NCI-H2196 treated with DMSO at 0.1 percent for 48 hours (cell line): ENCODE results near the gene FSTL4.

Experiments used
- DNase-seq: peaks from one replicate; lab custom pipeline; 2025; ENCODE audit not compliant: unreplicated experiment; lab: John Stamatoyannopoulos, UW

Gene FSTL4

DNA sequence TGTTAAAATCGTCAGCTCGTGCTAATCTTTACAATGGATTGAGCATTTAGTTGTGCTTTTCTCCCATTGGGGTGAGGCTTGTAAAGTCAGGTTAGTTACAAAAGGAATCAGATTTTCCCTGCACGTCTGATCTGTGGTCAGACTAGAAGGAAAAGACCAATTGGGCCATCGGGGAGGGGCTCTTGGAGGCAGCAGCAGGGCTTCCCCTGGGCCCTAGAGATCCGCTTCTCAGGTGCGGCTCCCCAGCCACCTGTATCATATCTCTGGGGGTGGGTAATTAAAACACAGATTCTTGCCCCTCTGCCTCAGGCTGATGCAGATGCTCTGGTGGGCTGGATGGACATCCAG lies 360.2 kb downstream of the FSTL4 start:
- DNase-seq: peak; percentile 10

DNA sequence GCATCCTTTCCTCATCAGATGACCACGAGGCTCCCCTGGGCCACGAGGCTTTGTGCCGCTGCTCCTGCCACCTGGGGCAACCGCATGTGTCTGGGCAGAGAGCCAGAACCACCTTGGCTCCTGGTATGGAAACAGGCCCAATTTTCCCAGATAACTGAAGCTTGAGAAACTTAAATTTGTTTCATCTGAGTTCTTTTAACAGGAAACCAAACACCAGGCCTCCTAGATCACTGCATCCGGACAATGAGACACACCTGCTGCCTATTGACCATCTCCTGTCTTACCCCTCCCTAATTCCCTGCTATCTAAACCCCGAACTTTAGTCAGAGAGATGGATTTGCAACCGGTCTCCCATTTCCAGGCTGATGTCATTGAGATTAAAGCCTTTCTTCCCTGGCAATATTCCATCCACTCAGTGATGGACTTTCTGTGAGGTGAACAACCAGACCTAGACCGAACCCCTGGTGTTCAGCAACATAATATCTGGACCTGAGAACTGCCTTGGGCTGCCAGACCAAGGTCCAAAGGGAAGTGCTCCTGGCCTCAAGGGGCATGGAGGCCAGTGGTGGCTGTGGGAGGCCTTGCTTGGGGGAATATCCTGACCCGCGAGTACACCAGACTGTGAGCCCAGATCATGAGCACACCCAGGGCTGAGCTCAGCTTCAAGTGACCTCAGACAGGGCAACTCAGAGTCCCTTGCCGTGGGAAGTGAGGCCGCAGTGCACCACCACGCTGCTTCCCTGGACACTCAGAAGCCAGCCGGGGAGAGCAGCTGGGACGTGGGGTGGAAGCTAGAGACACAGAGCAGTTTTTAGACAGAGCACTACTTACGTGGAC lies 360.8 kb downstream of the FSTL4 start:
- DNase-seq: peak; percentile 90

DNA sequence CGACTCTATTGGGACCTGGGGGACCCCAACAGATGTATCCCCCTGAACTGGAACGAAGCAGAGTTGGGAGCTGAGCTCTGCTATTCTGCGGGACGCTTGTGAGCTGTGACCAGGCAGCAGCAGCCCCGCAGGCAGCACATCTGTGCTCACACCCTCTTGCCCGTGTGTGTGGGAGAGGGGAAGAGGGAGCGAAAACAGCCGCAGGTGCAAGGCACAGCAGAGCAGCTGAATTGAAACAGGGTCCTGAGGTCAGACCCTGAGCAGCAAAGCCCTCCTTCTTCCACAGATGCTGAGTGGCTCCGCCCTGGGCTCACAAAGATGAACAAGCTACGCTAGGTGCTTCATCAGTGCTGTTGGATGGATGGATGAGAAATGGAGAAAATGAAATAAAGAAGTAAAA lies 361.8 kb downstream of the FSTL4 start:
- DNase-seq: no peak

DNA sequence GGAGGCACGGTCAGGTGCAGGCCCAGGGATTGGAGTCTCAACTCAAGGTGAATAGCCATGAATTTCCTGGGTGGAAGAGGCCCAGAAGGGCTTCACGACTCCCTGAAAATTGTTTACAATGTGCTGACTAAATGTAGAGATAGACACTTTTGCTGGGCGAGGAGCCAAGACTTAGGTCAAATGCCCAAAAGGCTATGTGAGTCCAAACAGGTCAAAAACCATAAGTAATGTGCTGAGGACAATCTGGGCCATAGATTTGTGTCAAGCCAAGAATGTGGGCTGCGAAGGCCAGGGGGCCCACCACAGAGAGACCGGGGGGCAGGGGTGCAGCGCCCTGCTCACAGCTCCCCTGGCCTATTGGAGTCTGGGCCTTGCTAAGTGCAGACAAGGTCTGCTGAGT lies 362.7 kb downstream of the FSTL4 start:
- no peak for DNase-seq

DNA sequence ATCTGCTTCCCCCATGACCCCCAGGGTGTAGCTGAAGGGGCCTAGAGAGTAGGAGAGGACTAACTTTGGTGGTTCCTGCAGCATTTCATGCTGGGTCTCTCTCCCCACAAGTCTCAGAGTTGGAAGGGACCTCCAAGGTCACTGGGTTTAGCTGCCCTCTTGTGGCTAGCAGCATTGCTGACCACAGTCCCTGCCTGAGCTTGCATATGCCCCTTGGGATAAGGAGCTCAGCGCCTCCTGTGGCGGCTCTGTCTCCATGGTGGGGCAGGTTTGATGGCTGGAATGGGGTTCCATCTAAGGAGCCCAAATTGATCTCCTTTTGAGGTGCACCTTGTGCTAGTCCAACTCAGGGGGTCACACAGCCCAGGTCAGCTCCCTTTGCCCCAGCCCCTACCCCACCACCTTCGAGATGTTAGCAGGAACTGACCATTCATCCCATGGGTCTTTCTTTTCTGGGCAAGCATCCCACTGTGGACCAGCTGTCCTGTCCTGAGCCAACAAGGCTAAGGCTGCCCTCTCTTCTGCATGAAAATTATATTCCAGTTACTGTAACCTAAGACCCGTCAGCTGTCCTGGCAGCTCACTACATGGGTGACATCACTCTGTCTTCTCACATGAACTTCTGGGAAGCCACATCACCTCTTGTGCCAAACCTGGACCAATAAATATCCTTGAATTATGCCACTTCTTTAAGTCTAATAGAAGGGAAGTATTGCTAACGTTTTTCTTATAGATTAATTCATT lies 364.3 kb downstream of the FSTL4 start:
- DNase-seq: peak; percentile 90

DNA sequence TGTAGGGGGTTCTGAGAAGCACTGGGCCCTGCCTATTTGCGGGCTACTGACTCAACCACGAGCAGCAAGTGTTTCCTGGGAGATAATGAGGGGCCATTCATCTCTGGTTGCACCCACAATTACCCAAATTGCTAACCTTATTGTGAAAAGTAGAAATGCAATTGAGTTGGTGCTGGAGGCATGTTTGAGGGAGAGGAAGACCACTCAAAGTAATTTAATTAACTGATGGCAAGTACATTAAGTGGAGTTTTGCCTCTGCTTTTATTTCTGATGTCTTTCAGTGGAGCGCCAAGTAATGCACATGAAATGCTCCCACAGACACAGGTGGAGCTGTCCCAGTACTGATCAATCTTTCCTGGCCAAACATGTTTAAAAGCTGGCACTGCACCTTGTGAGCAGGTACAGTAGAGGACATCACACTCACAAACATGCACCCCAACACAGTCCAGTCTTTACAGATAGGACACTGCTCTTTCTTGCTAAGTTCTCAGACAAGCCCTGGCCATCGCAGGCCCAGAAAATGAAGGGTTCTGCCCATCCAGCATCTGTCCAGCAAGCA lies 365.1 kb downstream of the FSTL4 start:
- DNase-seq: no peak

DNA sequence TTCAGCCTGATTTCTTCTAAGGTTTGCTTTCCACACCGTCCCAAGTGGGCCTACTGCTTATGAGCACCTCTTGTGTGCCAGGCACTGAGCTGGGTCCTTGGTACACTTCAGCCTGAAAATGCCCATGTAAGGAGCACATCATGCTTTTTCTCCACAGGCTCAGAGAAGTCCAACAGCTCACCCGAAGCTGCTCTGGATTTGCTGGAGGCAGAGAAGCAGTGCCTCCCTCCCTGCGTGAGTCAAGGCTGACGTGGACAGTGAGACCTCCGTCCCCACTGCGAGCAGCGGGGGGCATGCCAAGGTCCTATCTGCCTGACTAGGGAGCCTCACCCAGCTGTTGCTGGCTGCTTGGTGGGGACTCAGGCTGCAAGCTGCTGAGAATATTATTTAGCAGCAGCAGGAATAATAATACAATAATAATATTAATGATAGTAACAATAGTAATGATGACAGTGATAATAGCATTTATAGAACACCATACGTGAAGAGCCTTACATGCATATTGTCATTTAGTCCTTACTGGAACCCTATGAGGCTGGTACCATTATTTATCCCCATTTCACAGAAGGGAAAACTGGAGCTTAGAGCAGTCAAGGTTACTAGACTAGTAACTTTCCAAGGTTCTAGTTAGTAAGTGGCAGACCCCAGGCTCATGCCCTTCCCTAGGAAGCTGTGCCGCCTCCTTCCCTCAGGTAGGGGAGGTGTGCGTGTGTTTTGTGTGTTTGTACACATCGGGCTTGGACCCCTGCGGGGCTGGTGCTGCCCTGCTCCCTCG lies 365.8 kb downstream of the FSTL4 start:
- DNase-seq: no peak

DNA sequence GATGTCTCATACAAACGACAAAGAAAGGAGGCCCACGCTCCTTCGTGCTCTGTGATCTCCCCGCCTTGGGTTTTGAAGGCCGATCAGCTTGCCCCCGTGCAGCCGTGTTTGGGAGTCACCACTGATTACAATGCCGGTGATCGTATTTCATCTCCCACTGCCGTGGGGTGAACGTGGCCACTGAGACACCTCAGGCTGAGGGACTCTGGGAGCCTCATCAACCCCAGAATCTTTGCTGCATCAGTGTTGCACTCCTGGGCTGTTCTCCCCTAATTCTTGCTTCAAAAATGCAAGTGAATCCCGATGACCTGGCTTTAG lies 366.3 kb downstream of the FSTL4 start:
- no peak for DNase-seq

DNA sequence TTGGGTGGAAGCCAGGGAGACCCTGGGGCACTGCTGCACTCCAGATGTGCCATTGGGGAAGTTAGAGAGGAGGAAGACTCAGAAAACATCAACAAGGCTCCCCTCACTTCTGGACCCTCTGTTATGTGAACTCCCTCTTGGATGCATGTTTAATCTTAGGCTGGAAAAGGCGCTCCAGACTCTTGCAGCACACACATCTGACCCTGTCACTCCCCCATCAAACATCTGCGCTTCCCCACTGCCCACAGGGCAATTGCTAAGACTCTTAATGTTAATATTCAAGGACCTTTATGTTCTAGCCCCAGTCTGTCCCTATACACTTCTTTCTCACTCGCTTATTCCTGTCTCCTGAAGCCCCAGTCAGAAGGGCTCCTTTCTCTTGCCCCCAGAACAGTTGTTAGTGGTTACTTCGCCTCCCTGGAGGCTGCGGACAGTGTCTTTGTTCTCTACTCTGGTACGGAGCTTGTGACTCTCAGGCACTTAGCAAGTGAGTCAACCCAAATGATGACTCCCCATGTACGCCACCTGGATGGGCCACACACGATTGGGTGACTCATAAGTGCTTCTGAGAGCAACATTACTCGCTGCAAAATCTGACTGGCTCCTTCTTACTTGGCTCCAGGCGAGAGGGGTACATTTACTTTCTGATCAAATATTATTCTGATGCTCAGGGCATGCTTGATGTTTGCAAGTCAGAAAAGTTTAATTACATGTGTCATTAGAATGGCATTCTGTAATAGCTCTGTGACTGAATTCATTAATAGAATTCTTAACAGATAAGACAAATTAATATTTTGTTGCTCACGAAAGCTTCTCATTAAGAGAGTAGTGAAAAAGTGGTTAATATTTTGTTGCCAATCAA lies 366.9 kb downstream of the FSTL4 start:
- DNase-seq: peak; percentile 59

DNA sequence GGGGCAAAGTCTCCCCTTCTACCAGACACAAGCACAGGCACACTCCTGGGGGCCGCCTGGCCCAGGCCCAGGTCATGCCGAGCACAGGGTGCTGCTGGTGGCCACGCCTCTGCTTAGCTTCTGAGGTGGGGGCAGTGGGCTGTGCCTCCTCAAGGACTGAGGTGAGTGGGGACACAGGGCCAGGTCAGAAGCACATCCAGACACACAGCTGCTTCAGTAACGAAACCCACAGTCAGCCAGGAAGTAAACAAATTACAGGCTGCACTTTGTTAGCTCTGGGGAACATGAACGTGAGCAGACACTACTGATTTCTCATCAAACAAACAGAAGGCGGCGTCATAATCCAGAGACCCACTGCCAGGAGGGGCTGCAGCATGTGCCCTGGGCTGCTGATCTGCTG lies 368.1 kb downstream of the FSTL4 start:
- peak; percentile 83 for DNase-seq

DNA sequence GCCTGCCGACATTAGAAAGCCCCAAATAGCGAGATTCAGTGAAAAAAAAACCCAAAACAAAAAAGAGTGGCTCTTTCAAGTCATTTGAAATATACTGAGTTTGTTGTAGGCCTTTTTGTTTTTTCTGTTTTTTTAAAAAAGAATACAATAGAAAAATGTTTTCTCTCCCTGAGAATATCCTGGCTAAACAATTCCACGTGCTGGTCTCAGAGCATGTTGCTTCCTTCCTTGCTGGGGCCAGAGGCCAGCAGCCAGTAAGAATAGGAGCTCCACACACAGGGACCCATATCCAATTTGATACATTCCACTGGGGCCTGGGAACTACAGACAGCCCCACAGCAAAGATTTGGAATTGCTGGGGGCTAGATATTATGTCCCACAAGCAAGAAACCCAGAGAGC lies 369.1 kb downstream of the FSTL4 start:
- DNase-seq: no peak

DNA sequence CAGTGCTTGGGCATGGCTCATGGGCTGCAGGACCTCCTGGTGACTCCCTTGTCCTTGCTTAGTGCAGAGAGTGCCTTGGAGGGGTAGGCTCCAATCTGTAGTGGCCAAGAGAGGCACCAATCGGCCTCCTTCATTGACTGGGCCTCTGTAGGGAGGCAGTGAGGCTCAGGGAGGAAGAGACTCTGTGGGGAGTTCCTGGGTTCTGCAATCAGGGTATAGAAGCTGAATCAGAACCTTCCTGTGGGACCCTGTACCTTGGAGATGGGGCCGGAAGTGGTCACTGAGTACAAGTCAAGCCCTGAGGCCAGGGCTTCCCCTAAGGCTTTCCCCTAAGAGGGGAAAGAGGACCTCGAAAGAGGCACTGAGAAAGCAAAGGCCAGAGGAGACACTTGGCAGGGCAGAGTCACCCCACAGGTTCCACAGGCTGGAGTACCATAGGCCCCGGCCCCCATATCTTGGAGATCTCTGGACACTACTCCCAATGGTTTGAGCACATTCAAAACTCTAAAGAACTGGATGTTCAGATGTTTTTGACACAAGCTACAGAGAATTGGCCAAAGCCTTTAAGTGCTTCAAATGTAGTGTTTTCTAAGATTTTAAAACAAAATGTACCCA lies 370.0 kb downstream of the FSTL4 start:
- no peak for DNase-seq

DNA sequence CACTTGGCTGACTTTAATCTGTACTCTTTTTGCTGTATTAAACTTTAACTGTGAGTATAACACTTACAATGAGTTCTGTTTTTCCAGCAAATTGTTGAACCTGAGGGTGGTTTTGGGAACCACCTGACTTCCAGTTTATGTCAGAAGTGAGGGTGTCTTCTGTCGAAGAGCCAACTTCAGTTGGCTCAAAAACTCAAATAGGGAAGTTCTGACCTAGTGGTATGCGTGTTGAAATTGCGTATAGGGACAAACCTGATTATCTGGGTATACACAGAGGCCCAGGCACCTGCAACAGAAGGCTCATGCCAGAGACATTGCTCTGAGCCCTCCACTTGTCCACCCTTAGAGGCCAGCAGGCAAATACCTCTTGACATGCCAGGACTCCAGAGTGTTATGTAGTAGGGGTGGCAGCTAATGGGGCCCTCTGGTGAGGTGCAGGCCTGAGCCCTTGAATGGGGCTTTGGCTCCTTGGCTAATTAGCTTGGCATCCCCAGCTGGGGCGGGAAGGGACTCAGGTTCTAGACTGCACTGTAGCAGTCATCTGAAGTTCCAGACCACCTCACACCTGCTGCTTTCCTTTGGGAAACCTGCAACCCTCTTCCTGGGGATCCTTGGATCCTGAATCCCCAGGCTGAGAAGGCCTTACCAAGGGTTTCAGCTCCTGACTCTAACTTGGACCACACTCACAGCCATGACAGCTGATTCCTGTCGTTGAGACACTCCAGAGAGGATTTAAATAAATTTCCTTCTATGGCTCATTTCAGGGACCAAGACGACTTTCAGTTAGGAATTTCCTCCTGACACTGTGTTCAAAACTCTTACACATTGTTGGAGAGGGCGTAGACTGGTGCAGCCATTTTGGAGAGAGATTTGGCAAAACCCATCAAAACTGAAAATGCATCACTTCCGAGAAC lies 370.9 kb downstream of the FSTL4 start:
- DNase-seq: no peak

DNA sequence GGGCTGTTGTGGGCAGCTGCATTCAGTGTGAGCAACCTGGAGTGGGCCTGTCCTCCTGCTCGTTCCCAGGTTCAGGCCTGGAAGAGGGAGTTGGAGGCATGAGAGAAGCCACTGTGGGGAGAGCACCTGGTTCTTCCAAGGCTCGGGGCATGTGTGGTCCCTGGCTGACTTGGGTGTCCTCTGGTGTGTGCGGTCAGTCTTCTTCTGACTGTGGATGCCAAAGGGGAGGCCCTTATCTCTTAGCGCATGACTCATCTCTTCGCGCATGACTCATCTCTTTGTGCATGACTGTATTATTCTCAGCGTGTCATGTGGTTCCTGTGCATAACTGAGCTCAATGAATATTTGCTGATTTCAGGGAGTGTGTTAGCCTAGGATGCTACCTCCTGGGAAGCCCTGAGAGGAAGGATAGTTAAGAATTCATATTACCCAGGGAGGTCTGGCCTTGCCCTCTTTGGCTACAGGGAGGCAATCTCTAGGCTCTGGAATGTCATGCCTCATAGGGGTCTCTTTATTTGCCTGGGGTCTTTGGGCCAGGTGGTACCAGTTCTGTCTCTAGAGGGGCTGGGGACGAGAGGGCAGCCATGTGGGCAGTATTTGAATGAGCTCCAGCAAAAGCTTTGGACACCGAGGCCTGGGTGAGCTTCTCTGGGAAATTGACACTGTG lies 371.8 kb downstream of the FSTL4 start:
- DNase-seq: peak; percentile 86

DNA sequence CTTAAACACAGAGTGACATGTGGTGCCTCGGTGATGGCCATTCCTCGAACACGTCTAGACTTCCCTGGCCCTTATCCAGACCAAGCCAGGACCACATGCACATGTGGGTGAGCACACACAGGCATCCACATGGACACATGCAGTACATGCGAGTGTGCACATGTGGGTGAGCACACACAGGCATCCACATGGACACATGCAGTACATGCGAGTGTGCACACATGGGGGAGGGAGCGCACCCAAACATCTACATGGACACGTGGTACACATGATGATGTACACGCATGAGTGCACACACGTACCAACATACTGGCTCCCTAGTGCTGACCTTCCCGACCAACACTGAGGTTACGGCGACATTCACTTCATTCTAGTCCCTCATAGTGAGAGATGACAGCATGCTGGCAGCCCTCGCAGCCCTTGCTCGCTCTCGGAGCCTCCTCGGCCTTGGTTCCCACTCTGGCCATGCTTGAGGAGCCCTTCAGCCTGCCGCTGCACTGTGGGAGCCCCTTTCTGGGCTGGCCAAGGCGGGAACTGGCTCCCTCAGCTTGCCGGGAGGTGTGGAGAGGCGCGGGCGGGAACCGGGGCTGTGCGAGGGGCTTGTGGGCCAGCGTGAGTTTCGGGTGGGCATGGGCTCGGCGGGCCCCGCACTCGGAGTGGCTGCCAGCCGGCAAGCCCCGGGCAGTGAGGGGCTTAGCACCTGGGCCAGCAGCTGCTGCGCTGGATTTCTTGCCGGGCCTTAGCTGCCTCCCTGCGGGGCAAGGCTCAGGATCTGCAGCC lies 373.7 kb downstream of the FSTL4 start:
- DNase-seq: no peak

DNA sequence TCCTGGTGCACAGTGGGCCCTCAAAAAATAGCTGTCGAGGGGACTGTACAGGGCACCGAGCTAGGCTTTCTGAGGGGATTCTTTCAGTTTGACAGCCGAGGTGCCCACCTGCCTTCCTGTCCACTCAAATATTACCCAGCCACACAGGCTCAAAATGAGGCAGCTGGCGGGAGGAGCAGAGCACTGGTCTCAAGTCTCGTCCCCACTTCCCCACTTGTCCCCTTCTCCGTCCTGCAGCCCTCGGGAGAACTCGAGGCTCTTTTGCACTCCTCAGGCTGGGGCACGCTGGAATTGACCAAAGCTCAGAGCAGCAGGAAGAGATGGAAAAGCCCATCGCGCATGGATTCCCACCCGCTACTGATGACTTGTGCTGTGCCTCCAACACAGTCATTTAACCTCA lies 375.4 kb downstream of the FSTL4 start:
- no peak for DNase-seq

DNA sequence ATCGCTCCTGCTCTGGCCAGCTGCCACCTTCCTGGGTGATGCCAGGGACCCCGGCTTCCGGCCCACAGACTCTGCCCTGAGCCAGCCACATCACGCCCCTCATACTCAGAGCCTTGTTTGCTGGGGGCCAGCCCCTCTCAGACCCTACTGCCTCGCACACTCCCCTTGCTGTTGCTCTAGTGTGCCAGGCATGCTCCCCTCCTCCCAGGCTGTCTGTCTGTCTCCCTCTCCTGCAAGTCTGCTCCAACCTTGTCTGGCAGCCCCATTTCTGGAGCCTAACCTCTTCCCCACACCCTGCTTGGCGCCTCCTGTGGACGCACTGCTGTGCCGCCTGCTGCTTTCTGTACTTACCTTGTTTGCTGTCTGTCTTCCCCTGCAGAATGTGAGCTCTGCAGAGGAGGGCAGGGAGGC lies 375.8 kb downstream of the FSTL4 start:
- DNase-seq: no peak
